GM21717 (cell line): Measurements from ENCODE around the gene FBLN1.
"Not testable (repeated sequence)": the region's sequence is repeated elsewhere in the genome, so short reads cannot be mapped to it uniquely, and the experiment has no call there.

Source experiments
- ATAC-seq: cut with Tn5 transposase; IDR thresholded peaks from one replicate; pipeline ENCODE4 v1.9.1; 2021; ENCODE audit warnings: mild to moderate bottlenecking, moderate library complexity; ENCODE audit not compliant: unreplicated experiment

The FBLN1 gene

DNA sequence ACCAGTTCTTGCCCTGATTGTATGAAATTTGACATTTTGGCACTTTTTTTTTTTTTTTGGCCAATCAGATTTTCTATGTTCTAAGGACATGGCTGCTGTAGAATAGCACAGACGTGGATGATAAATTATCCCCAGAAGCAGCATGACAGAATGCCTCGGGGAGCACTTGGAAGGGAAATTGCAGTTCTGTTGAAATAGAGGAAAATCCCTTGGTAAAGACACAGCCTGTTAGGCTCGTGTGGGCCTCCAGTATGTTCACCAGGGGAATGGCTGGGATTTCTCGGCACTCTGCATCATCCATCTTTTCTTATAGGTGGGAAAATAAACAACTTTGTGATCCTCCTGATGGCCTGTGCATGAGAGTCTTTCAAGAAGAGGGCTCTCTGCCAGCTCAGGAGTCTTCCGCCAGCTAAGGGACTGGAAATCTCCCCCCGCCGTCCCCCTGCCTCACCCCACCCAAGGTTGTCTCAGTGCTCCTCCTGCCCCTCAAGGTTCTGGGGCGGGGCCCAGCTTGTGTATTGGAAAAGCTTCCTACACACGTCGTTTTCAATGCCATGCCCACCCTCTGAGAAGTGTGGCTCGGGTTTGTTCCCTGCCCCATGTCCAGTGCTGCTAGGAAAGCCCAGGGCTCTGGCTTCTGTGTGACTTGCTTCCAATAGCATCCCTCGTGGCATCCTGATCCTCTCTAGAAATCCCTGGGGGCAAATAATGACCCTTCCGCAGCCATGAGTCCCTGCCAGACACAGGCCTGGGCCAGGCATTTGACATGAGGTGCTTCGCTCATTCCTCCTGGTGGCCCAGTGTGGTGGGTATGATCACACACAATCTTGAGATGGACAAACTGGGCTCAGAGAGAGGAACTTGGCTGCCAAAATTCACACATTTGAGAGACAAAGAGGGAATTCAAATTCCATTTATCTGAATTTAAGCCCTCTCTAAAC lies 98.4 kb downstream of the FBLN1 start:
- no peak for ATAC-seq

DNA sequence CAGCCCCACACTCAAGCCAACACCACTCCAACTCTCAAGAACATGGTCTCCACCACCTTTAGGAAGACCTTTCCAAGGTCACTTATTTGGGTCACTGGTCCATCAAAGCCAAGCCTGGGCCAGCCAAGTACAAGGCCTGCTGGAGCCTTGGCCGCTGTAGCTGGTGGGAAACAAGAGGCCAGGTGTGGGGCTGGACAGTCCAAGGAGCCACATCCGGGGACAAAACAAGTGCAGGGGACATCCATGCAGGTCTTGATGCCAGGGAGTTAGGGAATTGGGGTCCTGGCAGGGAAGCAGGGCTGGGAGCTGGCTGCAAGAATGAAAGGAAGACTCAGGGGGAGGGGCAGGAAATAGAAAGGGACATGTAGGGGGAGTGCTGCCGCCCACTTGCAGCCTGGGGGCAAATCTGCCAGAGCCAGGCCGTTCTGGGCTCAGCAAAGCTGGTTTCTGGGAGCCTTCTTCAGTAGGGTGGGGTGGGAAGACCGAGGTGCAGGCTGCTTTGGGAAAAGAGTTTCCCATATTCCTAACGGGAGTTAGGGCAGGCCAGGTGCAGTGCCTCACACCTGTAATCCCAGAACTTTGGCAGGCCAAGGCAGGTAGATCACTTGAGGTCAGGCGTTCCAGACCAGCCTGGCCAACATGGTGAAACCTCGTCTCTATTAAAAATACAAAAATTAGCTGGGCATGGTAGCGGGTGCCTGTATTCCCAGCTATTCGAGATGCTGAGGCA lies 99.5 kb downstream of the FBLN1 start:
- ATAC-seq = no peak

DNA sequence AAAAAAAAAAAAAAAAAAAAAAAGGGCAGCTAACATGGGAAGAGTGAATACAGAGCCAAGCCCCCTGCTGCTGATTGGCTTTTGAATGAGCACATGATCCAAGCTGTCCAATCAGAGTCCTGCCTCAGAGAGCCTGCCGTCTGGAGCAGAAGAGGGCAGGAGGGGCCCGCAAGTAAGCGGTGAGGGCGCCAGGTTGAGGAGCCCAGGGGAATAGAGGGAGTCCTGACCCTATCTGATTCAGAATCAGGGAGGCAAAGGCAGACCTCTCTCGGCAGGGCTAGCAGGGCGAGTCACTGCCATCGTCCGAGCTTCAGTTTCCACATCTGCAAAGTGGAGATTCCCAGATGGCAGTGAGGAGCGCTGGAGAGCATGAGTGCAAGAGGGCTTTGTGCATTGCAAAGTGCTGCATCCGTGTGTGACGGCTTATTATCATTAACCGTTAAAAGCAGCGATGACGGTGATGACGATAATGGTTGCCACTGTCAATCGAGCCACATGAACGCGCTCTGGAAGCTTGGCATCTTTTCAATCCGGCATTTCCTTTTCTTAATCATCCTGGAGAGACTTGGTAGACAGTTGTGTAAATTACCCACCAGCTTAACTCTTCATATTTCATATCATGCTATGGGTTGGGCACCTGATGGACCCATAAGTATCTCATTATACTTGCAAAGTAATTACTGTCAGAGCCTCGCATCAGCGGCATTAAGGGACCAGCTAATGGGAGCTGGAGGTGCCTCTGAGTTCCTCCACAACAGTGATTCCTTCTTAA lies 100.3 kb downstream of the FBLN1 start:
- ATAC-seq = no peak

DNA sequence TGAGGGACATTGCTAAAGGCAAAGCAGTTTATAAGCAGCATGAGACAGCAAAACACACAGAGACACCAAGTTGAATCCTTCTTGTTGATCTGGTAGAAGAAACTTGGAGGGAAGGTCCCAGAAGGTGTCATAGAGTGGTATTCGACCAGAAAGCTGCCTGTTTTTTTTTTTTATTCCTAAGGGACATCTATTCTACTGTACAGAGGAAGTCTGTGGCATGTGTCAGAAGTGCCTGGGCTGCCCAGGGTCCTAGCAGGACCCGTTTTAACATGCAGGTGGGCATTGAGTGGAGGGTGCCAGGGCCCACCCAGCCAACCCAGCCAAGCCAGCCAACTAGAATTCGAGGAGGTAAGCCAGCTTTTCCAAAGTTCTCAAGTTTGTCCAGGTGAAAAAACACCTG lies 100.9 kb downstream of the FBLN1 start:
- ATAC-seq = no peak

DNA sequence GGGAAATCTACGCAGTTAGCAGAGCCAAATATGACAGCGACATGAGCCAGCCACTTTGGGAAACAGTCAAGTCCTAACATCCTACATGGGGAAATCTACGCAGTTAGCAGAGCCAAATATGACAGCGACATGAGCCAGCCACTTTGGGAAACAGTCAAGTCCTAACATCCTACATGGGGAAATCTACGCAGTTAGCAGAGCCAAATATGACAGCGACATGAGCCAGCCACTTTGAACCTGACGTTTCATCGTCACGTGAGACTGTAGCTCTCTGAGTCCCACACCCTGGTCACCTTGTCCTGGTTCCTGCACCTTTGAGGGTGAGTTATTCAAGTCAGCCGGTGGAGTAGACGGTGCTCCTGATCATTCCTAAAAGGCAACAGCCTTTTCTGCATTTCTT lies 105.4 kb downstream of the FBLN1 start:
- ATAC-seq = not testable (repeated sequence)

DNA sequence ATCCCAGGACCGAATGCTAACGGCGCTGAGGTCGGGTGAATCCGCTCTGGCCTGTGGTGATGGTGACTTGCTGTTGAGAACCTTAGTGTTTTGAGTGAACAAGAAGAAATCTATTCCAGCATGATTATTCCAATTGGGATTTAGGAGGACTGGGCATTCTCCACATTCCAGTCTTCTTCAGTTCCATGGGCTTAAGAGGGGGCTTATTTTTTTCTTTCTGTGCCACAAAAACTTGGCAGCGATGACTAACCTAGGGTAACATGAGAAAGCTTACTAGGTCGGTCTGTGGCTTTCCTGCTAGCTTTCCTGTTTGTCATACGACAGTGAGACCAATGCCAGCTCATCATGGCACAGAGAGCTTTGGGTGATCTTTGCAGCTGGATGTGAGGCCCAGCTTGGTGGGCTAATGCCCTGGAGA lies 106.1 kb downstream of the FBLN1 start:
- no peak for ATAC-seq

DNA sequence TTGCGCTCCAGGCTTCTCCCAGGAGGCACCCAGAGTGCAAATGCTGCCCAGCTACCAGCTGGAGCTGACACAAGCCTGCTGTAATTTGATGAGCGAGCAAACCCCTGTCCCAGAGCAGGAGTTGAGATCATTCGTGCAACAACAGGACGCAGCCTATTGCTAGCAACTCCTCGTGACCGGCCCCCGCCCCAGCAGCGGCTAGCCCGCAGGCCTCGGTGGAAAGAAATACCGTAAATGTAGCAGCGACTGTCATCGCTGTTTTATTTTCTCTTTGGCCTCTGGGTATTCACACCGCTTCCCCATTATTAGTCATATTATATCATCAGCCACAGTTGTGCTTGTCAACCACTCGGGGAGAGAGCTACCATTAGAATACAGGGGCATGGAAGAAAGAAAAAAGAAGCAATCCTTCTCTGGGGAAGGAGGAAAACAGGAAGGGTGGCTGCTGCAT lies 109.8 kb downstream of the FBLN1 start:
- ATAC-seq = no peak

DNA sequence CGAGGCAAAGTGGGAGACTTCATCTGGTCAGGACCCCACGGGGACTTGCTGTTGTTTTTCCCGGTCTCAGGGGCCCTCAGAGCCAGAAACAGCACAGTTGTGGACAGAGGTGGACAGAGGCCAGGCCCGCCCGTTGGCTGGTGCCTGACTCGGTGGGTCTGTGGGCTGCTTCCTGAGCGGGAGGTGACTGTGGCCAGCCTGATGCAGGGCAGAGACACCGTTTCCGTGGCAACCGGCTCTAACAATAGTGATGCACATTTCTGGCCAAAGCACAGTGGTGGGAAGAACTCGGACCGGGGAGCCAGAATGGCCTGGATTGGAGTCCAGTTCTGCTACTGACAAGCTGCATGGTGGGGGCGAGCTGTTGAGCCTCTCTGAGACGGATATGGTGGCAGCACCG lies 110.3 kb downstream of the FBLN1 start:
- ATAC-seq = no peak

DNA sequence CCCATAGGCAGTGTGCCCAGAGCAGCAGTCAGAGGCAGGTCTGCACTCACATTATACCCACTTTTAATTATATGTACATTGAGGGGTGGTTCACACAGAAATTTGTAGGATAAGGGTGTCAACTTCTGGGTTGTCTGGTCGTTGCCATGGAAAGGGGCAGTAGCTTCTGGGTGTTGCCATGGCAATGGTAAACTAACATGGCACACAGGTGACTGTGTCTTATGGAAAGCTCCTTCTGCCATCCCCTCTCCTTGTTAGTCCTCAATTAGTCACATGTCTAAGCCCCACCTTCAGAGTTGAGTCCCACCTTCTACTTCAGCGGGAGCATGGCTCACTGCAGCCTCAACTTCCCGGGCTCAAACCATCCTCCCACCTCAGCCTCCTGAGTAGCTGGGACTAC lies 112.7 kb downstream of the FBLN1 start:
- no peak for ATAC-seq

DNA sequence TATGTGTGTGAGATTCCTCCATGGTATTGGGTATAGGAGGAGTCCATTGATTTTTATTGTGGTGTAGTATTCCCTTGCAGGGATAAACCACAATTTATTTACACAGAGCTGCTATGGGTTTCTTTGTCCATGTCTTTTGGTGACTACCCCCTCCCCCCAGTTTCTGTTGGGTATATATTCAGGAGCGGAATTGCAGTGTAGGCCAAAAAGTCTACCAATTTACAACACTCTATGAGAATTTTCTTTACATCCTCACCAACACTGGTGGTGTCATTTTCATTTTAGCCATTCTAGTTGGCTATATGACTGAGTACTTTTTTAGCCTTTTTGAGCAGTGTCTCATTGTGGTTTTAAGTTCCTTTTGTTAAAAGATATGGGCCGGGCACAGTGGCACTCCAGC lies 113.7 kb downstream of the FBLN1 start:
- ATAC-seq = no peak

DNA sequence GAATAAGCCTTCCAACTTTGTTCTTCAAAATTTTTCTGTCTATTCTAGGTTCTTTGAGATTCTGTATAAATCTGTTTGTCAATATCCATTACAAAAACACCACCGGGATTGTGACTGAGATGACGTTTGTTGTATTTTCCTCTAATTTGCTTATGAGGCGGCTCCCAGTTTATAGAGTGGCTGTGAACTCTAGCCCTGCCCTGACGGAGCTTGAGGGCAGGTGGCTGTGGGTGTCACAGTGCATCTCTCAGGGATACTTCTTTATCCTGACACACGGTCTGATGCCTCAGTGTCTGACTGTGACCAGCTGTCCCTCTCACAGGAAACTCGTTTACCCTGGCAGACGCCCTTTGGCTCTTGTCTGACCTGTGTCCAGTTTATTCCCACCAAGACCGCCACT lies 115.3 kb downstream of the FBLN1 start:
- no peak for ATAC-seq

DNA sequence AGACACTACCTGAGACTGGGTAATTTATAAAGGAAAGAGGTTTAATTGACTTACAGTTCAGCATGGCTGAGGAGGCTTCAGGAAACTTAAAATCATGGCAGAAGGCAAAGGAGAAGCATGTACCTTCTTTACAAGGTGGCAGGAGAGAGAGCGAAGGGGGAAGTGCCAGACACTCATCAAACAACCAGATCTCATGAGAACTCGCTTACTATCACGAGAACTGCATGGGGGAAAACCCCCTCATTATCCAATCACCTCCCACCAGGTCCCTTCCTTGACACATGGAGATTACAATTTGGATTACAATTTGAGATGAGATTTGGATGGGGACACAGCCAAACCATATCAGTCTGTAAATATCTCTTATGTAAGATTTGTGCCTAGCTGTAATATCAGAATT lies 118.0 kb downstream of the FBLN1 start:
- no peak for ATAC-seq

DNA sequence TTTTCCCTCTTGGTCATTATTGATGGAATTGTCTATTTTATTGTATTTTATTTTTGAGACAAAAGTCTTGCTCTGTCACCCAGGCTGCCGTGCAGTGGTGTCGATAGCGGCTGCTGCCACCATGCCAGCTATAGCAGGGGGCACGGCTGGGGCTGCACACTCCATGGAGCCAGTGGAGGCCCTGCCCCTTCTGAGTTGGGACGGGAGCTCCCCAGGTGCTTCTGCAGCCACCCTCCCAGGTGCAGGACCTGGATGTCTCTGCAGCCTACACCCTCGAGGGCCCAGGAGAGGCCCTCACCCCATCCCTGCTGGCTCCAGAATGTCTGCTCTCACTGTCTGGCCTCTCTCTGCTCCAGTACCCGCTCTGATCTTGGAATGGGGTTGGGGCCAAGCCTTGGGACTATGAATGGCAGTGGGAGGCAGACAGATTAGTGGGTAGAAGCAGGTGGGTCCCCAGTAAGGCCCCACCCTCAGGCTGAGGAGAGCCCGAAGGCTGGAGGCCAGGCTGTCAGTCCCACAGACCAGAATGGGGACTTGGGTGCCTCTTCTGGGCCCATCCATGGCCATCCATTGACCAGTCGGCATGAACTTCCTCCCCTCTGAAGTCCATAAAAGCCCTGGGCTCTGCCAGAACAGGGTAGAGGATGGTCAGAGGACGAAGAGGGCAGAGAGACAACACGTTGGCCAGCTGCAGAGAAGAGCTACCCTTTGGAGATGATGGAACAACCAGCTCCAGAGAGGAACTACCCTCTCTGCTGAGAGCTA lies 119.3 kb downstream of the FBLN1 start:
- ATAC-seq = no peak

DNA sequence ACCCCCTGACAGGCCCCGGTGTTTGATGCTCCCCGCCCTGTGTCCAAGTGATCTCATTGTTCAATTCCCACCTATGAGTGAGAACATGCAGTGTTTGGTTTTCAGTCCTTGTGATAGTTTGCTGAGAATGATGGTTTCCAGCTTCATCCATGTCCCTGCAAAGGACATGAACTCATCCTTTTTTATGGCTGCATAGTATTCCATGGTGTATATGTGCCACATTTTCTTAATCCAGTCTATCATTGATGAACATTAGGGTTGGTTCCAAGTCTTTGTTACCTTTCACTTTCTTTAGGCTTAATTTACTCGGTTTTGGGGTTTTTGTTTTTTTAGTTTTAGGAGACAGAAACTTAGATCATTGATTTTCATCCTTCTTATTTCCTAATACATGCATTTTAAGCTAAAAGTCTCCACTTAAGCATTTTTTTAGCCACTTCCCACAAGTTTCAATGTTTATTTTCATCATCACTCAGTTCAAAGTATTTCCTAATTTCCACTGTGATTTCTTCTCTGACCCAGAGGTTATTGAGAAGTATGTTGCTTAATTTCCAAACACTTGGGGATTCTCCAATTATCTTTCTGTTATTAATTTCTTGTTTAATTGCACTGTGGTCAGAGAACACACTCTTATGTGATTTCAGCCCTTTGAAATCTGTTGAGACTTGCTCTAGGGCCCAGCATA lies 120.9 kb downstream of the FBLN1 start:
- ATAC-seq = not testable (repeated sequence)

DNA sequence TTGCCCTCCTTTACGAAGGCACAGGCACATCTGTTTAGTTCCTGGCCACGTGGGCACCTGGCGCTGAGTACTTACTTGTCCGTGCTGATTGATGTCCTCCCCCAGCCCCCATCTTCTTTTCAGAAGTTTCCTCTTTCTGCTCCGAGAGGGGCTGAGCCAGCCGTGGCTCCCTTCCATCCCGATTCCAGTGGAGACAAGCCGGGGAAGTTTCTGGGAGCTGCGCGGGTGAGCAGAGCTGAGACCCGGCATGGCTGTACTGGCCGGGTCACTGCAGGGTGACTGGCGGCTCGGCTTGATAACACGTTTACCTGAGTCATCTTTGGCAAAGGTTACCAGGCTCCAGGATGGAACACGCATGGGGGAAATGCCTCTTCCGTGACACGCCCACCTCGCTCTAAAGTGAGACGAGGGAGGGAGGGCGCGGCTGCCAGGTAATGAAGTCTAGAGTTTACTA lies 123.5 kb downstream of the FBLN1 start:
- ATAC-seq = no peak

DNA sequence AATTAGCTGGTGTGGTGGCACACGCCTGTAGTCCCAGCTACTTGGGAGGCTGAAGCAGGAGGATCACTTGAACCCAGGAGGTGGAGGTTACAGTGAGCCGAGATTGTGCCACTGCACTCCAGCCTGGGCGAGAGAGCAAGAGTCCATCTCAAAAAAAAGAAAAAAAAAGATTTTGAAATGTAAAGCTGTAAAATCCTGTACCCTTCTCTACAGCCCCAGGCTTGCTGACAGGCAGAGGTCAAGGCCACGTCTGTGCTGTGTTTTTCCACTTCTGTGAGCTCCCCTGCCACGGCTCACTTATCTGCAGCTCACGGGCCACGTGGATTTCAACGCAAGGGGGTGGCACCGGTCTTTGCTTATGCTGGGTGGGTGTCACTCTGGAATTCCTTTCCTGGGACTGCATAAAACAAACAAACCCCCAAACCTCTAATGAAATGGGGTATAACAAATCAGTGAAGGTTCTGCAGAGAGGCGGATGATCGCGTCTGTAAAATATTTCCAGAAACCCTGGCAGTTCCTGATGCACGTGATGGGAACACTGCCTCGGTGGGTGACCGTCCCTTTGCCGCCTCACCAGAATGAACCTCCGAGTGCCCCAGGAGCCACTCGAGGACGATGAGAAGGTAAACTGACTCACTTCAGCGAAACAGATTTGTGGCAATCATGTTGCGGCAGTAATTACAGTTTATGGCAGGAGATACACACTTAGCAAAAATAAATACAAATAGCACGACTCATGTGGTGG lies 125.0 kb downstream of the FBLN1 start:
- no peak for ATAC-seq

DNA sequence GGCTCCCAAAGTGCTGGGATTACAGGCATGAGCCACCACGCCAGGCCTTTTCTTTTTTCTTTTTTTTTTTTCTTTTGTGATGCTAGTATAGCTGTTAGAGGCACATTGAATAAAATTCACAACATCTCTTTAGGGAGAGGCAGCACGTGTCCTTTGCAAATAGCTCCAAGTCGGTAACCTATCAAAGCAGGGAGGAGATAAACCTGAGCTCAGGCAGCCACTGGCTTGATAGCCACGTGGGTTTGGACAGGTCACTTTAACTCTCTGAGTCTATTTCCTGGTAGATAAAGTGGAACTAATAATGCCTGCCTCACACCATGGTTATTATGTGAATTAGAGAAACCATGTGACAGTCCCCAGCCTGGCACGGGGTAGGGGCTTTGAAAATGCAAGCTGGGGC lies 125.8 kb downstream of the FBLN1 start:
- ATAC-seq = no peak

DNA sequence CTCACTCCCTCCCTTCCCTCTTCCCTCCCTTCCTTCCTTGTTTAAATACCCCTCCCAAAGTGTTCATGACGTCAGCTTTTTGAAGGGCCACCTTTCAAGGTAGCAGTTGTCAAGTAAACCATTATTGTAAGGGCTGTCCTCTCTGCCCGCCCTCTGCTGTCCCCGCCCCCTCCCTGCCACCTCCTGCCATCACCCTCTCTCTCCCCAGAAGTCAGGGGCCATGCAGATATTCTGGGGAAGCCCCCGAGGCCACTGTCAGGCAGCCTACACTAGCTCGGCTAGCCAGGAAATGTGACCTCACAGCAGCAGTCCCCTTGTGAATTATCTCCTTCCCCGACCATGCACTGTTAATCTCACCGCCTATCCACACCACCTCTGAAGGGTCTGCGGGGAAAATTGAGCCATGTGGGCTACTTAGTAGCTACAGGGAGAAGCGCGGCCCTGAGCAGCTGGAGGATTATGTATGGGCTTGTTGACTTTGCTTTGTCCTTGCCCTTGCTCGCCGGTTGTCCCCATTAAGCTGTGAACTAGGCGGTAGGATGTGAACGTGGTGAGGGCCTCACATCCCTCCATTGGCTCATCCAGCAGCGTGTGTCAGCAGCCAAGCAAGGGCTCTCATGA lies 126.9 kb downstream of the FBLN1 start:
- no peak for ATAC-seq

DNA sequence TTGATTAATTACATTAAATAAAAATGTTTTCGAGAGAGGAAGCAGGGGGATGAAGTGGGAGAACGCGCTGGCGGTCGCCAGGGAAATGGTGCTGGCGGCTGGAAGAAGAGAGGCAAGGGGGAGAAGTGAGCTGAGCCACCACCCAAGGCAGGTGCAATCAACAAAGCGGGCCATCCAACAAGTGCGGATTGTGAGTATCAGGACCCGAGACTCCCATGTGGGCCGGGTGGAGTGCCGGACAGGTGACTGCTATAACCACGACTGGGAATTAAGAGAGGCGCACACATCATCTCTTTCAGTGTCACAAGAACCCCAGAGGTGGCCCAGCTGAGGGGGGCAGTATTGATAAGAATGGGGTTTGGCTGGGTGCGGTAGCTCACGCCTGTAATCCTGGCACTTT lies 127.8 kb downstream of the FBLN1 start:
- no peak for ATAC-seq
